Measurements from ENCODE around the gene AGK.

DNA sequence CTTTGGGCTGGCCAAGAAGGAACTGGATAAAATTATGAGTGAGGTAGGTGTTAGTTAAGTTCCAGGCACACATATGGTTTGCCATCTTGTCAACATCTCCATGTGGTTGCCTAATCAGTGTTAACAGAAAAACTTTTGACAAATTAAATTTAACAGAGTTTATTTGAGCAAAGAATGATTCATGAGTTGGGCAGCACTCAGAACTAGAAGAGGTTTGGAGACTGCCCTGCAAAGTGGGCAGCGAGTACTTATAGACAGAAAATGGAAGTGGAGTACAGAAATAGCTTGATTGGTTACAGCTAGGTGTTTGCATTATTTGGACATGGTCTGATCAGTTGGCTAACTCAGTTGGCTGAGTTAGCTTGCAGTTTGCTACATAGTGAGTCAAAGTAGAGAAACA is 37.5 kb upstream of the AGK start:
- TF ChIP-seq POLR2AphosphoS5 (IDR thresholded peaks at IDR 0.05) (no peak), POLR2A (IDR thresholded peaks at IDR 0.05) (no peak), EP300 (IDR thresholded peaks at IDR 0.05) (no peak)
- TF ChIP-seq, protein P1, sequence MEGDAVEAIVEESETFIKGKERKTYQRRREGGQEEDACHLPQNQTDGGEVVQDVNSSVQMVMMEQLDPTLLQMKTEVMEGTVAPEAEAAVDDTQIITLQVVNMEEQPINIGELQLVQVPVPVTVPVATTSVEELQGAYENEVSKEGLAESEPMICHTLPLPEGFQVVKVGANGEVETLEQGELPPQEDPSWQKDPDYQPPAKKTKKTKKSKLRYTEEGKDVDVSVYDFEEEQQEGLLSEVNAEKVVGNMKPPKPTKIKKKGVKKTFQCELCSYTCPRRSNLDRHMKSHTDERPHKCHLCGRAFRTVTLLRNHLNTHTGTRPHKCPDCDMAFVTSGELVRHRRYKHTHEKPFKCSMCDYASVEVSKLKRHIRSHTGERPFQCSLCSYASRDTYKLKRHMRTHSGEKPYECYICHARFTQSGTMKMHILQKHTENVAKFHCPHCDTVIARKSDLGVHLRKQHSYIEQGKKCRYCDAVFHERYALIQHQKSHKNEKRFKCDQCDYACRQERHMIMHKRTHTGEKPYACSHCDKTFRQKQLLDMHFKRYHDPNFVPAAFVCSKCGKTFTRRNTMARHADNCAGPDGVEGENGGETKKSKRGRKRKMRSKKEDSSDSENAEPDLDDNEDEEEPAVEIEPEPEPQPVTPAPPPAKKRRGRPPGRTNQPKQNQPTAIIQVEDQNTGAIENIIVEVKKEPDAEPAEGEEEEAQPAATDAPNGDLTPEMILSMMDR (IDR thresholded peaks at IDR 0.05): no peak

All from stomach (tissue), 4 donors.